Neural cell (in vitro differentiated cells): ENCODE measurements around the gene CSMD2.

Source experiments
- CTCF ChIP-seq: fragments of 450-650 bp; IDR thresholded peaks from 2 replicates; pipeline ENCODE4 v1.5.1; 2014; ENCODE audit warnings: antibody characterized with exemption, mild to moderate bottlenecking, moderate library complexity; ENCODE audit not compliant: poor library complexity, severe bottlenecking
- EP300 ChIP-seq: fragments of 450-650 bp; conservative IDR thresholded peaks from 2 replicates; pipeline ENCODE4 v1.6.1; 2014; ENCODE audit warnings: antibody characterized with exemption, mild to moderate bottlenecking, moderate library complexity; ENCODE audit not compliant: poor library complexity, severe bottlenecking
- EZH2 ChIP-seq: fragments of 200-600, 300-800 bp; shearing (Covaris generic), sonication (generic); IDR thresholded peaks from 2 replicates; pipeline ENCODE4 v1.6.1; 2014; ENCODE audit warnings: antibody characterized with exemption, low read length, borderline replicate concordance, mild to moderate bottlenecking; ENCODE audit not compliant: insufficient read depth, poor library complexity, severe bottlenecking
- POLR2AphosphoS5 ChIP-seq: IDR thresholded peaks from 2 replicates; pipeline ENCODE4 v1.6.1; 2012
- RAD21 ChIP-seq: fragments of 450-650 bp; conservative IDR thresholded peaks from 2 replicates; pipeline ENCODE4 v1.6.1; 2014; ENCODE audit warnings: antibody characterized with exemption, mild to moderate bottlenecking, moderate library complexity
- REST ChIP-seq: IDR thresholded peaks from 2 replicates; pipeline ENCODE4 v1.6.1; 2012; ENCODE audit warnings: borderline replicate concordance
- SMC3 ChIP-seq: fragments of 450-650 bp; conservative IDR thresholded peaks from 2 replicates; pipeline ENCODE4 v1.6.1; 2014; ENCODE audit warnings: antibody characterized with exemption, mild to moderate bottlenecking, moderate library complexity; ENCODE audit not compliant: poor library complexity
- TAF1 ChIP-seq: IDR thresholded peaks from 2 replicates; pipeline ENCODE4 v1.6.1; 2012; ENCODE audit warnings: low read depth

- TF ChIP-seq EP300 (no peak), POLR2AphosphoS5 (no peak), EZH2 (no peak), CTCF (no peak), SMC3 (no peak), TAF1 (no peak), RAD21 (no peak), REST (no peak)
Measured at GRCh38 chr1:33609739-33610138, 555.3 kb downstream of the CSMD2 start.
